Cardiac atrium fibroblast (primary cell): ENCODE measurements around the gene BRICD5. TPM values are rescaled to one million over a fixed set of nuclear protein-coding genes. Genes with fewer than 3 reads are reported as not detected.

Experiments used
- total RNA-seq: library from RNA; depleted of rRNA; stranded (reverse); fragments of >200 nt; gene quantifications from 2 replicates; pipeline ENCODE4 v1.2.3, GENCODE V29; 2015

The BRICD5 gene
- total RNA-seq: 0.49 and 2.5 TPM in 2 replicates

DNA sequence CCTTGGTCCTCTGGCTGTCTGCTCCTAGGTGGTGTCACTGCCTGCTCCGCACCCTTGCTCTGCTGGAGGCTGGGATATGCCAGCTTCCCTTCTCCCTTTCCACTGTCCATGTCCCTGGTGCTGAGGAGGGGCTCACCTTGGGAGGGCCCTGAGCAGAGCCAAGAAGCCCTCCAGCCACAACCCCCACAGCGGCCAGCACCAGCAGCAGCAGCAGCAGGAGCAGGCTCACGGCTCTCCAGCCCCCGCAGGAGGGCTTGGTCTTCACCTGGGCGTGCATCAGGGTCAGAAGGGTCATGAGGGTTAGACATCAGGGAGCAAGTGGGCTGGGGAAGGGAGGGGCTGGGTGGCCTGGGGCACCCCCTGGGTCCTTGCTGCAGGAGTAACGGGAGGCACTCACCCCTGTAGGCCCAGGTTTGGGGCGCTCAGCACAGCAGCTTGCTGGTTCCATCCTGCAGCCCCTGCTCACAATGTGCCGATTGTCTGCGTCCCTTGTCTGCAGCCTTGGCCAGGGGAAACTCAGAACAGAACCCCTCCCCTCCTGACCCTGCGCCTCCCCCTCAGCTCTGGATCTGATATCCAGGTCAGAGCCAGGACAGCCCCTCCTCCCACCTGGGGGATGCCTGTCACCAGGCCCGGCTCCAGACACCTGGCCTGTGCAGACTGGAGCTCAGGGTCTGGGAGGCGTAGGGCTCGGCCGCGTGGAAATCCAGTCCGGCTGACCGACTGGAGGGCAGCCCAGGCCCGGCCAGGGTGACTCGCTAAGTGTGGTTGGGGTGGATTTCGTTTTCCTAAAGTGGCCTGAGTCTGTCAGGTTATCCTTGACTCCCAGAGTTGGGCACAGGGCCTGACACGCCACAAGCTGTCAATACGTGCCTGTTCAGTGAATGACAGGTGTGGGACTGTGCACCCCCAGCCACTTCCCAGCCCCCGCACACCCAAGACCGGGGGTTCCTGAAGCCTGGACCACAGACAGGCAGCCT lies at the start of gene BRICD5:
Gene BRICD5 (minus strand): TSS at position 478 of the 980 bp plus-strand sequence. CDS start 30 bp downstream, at position 448.

DNA sequence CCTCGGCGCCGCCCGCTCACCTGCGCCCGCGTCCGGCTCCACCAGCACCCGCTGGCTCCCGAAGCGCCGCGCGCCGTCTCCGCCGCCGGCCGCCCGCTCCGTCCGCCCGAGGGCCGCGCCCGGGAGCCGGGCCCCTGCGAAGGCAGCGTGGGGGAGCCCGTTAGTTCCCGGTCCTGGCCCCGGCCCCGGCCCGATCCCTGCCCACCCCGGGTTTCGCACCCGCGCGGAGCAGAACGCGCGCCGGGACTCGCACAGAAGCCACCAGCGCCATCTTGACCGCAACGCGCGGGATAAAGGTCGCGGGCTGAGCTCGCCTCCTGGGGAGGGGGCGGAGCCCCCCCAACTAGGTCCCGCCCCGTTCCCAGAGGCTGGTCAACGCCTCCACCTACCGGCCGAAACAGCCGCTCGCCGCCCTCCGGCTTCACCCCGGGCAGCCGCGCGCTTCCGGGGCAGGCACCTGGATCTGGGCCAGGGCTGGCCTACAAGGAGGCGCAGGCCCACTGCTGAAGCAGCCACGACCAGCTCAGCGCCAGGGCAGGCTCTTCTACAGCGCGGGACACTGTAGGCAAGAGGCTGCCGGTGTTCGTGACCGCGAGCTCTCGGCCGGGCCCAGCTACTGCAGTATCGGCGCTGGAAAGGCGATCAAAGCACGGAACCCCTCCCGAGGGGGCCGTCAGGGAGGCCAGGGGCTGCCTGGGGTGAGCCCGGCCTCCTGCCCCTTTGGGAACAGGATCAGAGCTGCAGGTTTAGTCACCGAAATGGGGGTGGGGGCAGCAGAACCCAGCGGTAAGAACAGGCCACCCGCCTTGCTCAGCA lies 40.8 kb upstream of the BRICD5 start, which contains the start of gene ECI1:
Gene ECI1 (minus strand): TSS at position 292 of the 816 bp plus-strand sequence. CDS start 21 bp downstream, at position 271.

DNA sequence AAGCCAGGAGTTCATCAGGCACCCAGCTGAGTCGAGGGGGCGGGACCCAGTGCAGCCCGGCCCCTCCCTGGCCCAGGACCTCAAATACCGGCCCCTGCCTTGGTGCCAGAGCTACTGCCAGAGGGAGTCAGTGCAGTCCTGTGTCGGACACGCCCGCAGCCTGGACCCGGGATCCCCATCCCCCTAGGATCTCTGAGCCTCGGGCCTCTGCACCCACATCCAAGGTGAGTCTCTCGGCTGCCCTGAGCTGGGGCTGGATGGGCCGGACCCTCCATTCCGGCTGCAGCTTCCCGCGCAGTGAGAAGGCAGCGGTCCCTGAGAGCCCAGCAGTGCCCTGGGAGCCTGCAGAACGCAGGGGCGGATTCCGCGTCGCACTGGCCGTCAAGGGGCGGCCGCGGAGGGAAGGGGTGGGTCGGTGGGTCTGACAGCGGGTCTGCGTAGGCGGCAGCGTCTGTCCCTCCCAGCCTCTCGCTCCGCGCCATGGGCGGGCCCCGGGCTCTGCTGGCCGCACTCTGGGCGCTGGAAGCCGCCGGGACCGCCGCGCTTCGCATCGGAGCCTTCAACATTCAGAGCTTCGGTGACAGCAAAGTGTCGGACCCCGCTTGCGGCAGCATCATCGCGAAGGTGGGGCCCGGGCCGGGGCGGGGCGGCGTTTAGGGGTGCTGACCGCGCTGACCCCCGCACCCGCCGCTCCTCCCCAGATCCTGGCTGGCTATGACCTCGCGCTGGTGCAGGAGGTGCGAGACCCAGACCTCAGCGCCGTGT lies 25.9 kb upstream of the BRICD5 start, which contains the start of gene DNASE1L2:
Gene DNASE1L2 (plus strand): TSS at position 108 of the 765 bp plus-strand sequence. CDS start 373 bp downstream, at position 481.

DNA sequence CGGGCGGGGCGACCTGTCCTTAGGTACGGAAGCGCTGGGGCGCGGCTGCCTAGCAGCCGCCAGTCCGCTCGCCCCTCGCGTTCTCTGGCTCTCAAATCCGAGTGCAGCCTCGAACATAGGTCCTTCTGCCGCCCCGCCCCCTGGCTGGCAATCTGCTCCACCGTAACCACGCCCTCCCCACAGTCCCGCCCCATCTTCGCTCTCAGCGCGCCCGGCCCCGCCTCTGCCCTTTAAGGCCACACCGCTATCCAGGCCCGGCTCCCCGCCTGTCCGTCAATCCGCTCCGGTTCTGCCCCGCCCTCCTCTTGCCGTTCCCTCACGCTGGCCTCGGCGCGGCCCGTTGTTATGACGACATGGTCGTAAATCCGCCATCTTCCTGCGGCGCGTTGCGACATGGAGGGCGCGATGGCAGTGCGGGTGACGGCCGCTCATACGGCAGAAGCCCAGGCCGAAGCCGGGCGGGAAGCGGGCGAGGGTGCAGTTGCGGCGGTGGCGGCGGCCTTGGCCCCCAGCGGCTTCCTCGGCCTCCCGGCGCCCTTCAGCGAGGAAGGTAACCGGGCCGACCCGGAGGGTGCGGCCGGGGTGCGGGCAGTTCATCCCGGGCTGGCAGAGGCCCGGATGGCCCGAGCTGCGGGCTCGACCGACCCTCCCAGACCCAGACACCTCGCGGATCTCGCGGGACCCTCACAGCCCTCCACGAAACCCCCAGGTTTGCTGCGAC lies 12.7 kb upstream of the BRICD5 start, which contains the start of gene E4F1:
Gene E4F1 (plus strand): TSS at position 371 of the 721 bp plus-strand sequence. CDS start 23 bp downstream, at position 394.

DNA sequence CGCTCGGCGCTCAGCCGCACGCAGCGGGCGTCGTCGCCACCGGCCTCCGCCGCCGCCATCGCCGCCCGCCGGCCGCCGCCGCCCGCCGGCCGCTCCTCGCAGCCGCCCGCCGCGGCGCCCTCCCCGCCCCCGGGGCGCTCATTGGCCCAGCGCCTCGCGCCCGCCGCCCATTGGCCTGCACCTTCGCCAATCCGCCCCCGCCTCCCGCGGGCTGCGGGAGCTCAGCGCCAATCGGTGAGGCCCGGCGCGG lies 4.0 kb upstream of the BRICD5 start, which contains the start of gene PGP:
Gene PGP (minus strand): TSS at position 122 of the 250 bp plus-strand sequence. CDS start 63 bp downstream, at position 59.

DNA sequence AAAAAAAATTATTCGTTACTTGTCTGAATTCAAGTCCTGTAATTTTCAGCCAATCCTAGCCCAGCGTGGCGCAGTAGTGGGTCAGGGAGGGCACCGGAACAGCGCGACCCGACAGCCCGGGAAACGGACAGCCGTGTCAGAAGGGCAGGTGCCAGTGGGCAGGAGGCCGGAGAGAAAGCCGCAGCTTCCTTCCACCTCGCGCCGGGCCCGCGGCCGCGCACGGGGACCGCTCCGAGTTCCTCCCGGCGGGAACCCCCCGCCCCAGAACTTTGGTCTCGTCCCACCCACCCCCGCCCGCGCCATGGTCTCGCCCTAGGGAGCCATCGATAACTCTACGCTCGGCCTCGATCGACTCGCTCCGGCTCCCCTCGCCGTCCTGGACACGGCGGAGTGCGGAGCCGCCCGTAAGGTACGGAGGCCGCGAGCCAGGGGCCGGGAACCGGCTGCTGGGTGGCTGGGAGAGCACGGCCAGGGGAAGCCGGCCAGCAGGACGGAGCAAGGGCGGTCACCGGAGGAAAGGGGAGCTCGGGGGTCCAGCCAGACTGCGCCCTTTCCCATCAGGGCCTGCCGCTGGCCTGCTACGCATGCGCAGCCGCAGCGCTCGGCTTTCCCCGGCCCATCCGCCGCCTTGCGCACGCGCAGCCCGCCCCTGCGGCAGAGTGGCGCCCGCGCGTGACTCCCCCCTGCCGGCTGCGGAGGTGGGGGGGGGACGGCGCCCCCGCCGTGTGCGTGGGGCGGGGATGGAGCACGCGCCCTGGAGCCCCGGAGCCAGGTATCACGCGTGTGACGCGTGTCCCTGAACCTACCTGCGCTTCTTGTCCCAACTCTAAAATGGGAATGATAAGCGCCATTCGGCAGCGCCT lies 5.3 kb downstream of the BRICD5 start, which contains the start of gene MLST8:
Gene MLST8 (plus strand): TSS at position 351 of the 863 bp plus-strand sequence. CDS start 632 bp downstream, outside the sequence.

DNA sequence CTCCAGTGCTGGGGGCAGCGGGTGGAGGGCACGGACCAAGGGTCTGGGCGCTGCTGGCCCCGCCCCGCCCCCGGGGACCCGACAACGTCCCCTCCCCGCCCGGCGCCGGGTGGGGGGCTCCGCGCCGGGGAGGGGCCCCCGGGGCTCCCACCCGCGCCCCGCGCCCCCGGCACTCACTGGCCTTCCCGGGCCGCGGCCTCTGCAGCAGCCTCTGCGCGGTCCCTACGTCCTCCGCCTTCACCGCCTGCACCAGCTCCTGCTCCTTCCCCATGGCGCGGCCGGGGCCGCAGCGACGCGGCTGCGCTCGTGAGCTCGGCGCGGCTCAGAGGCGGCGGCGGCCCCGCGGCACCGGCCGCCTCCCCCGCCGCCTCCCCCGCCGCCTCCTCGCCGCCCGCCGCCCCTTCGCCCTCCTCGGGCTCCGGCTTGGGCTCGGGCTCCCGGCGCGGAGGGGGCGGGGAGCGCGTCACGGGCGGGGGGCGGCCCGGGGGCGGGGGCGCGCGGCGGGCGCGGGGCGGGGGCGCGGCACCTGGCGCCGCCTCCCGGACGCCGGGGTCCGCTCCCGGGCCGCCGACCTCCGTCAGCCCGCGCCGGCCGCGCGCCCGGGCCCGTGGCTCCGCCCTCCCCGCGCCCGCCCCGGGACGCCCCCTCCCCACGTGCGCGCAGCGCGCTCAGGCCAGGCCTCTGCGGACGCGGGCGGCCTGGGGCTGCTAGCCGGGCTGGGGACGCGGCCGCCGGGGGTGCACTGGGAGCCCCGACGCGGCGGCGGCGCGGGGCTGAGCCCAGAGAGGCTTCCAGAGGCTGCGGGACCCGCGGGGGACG lies 14.3 kb downstream of the BRICD5 start, which contains the start of gene CASKIN1:
Gene CASKIN1 (minus strand): TSS at position 444 of the 819 bp plus-strand sequence. CDS start 173 bp downstream, at position 271.

Other genes with a start within 250 kb of the BRICD5 start
- gene RPS2, start 246.0 kb downstream of the BRICD5 start, total RNA-seq: 2,750 and 3,500 TPM in 2 replicates
- gene RNF151, start 244.0 kb downstream of the BRICD5 start, total RNA-seq: not detected in 2 replicates
- 45.9 and 50.2 TPM in 2 replicates for gene TBL3, start 238.8 kb downstream of the BRICD5 start, total RNA-seq
- 0.32 TPM in 1 of 2 replicates, not detected in the other for gene NOXO1, start 229.4 kb downstream of the BRICD5 start, total RNA-seq
- 16.2 and 45.2 TPM in 2 replicates for gene GFER, start 226.7 kb downstream of the BRICD5 start, total RNA-seq
- 5.2 and 6.6 TPM in 2 replicates for gene SYNGR3, start 220.9 kb downstream of the BRICD5 start, total RNA-seq
- gene ZNF598, start 201.0 kb downstream of the BRICD5 start, total RNA-seq: 29.2 and 39.2 TPM in 2 replicates
- 1.6 TPM in 1 of 2 replicates, not detected in the other for gene NPW, start 191.1 kb downstream of the BRICD5 start, total RNA-seq
- 116 and 122 TPM in 2 replicates for gene NHERF2, start 184.0 kb downstream of the BRICD5 start, total RNA-seq
- gene NTHL1, start 163.0 kb downstream of the BRICD5 start, total RNA-seq: 14.4 and 34.5 TPM in 2 replicates
- 47.3 and 66.4 TPM in 2 replicates for gene TSC2, start 162.9 kb downstream of the BRICD5 start, total RNA-seq
- 150 and 153 TPM in 2 replicates for gene PKD1, start 75.0 kb downstream of the BRICD5 start, total RNA-seq
- gene RAB26, start 62.2 kb downstream of the BRICD5 start, total RNA-seq: not detected in 2 replicates
- 49.9 and 67.0 TPM in 2 replicates for gene TRAF7, start 55.1 kb downstream of the BRICD5 start, total RNA-seq
- under 0.01 and 0.54 TPM in 2 replicates for gene CASKIN1, start 14.3 kb downstream of the BRICD5 start, total RNA-seq
- 39.5 and 45.2 TPM in 2 replicates for gene MLST8, start 5.4 kb downstream of the BRICD5 start, total RNA-seq
- 7.6 and 12.6 TPM in 2 replicates for gene PGP, start 4.0 kb upstream of the BRICD5 start, total RNA-seq
- gene E4F1, start 12.7 kb upstream of the BRICD5 start, total RNA-seq: 19.9 and 34.7 TPM in 2 replicates
- gene DNASE1L2, start 25.6 kb upstream of the BRICD5 start, total RNA-seq: 1.1 and 2.2 TPM in 2 replicates
- 48.2 and 50.4 TPM in 2 replicates for gene ECI1, start 40.7 kb upstream of the BRICD5 start, total RNA-seq
- 125 and 144 TPM in 2 replicates for gene RNPS1, start 57.3 kb upstream of the BRICD5 start, total RNA-seq
- gene ABCA3, start 129.9 kb upstream of the BRICD5 start, total RNA-seq: 1.4 and 2.9 TPM in 2 replicates
- 9.0 and 11.2 TPM in 2 replicates for gene CCNF, start 218.6 kb upstream of the BRICD5 start, total RNA-seq
- gene TEDC2, start 249.2 kb upstream of the BRICD5 start, total RNA-seq: 1.3 and 3.6 TPM in 2 replicates